Keratinocyte (primary cell): ENCODE results near the gene OTOA. TPM values are rescaled to one million over a fixed set of nuclear protein-coding genes. Genes with fewer than 3 reads are reported as not detected.
"Not testable (repeated sequence)": the region's sequence is repeated elsewhere in the genome, so short reads cannot be mapped to it uniquely, and the experiment has no call there.

Experiments
- DNase-seq: peaks from one replicate; pipeline ENCODE4 v3.0.0-alpha.2; 2011; ENCODE audit warnings: low read depth, missing footprints, low spot score
- FAIRE-seq: peaks from 2 replicates; lab custom pipeline; 2011; peaks lifted over from hg19 to GRCh38; lab: Jason Lieb, UNC
- H2AFZ ChIP-seq: 2 replicates; pipeline ENCODE4 v1.6.0; 2012; ENCODE audit warnings: low read length, control low read depth, inconsistent platforms; ENCODE audit not compliant: control insufficient read depth
- H3K27ac ChIP-seq: 2 replicates; pipeline ENCODE4 v1.5.1; 2011; ENCODE audit warnings: low read length; ENCODE audit not compliant: control insufficient read depth, insufficient read depth
- H3K27me3 ChIP-seq: 3 replicates; pipeline ENCODE4 v1.6.0; 2011; ENCODE audit warnings: low read length; ENCODE audit not compliant: control insufficient read depth, insufficient read depth; ENCODE audit errors: extremely low read depth
- H3K36me3 ChIP-seq, 2 experiments: 2 replicates in 1 of 2; 3 replicates in 1 of 2; pipeline ENCODE4 v1.5.1; 2011; ENCODE audit warnings: low read length in 2 of 2, mild to moderate bottlenecking in 1 of 2; ENCODE audit not compliant: control insufficient read depth in 2 of 2, insufficient read depth in 2 of 2; ENCODE audit errors: extremely low read depth in 1 of 2
- H3K4me1 ChIP-seq: 3 replicates; pipeline ENCODE4 v1.5.1; 2011; ENCODE audit warnings: low read length; ENCODE audit not compliant: control insufficient read depth, insufficient read depth; ENCODE audit errors: extremely low read depth
- H3K4me2 ChIP-seq: 3 replicates; pipeline ENCODE4 v1.6.0; 2011; ENCODE audit warnings: low read depth, low read length; ENCODE audit not compliant: control insufficient read depth, insufficient read depth; ENCODE audit errors: extremely low read depth
- H3K4me3 ChIP-seq, 3 experiments: fragments of 200-600 bp in 1 of 3; sonication (generic) in 1 of 3; 2 replicates in 2 of 3; 3 replicates in 1 of 3; pipeline ENCODE4 v1.5.1; 2011 to 2016; ENCODE audit warnings: low read length in 3 of 3, mild to moderate bottlenecking in 3 of 3, control low read depth in 2 of 3, inconsistent platforms in 1 of 3, low read depth in 1 of 3, mixed read lengths in 1 of 3, mixed run types in 1 of 3, moderate library complexity in 1 of 3; ENCODE audit not compliant: control insufficient read depth in 2 of 3, insufficient read depth in 2 of 3; ENCODE audit errors: extremely low read depth in 1 of 3
- H3K79me2 ChIP-seq: 2 replicates; pipeline ENCODE4 v1.6.0; 2012; ENCODE audit warnings: low read length; ENCODE audit not compliant: control insufficient read depth, insufficient read depth
- H3K9ac ChIP-seq: 3 replicates; pipeline ENCODE4 v1.6.0; 2011; ENCODE audit warnings: low read length; ENCODE audit not compliant: control insufficient read depth, insufficient read depth; ENCODE audit errors: extremely low read depth
- H3K9me1 ChIP-seq: 3 replicates; pipeline ENCODE4 v1.6.0; 2011; ENCODE audit warnings: low read length; ENCODE audit not compliant: control insufficient read depth, insufficient read depth; ENCODE audit errors: extremely low read depth
- H3K9me3 ChIP-seq: 2 replicates; pipeline ENCODE4 v1.5.1; 2012; ENCODE audit warnings: low read depth, low read length; ENCODE audit not compliant: control insufficient read depth
- H4K20me1 ChIP-seq: 3 replicates; pipeline ENCODE4 v1.6.0; 2011; ENCODE audit warnings: low read length; ENCODE audit not compliant: control insufficient read depth, insufficient read depth; ENCODE audit errors: extremely low read depth
- dilution Hi-C: fragments of 300-500 bp; cut with MboI; formaldehyde crosslinking; loops from one replicate; pipeline ENCODE4 v1.7.0; 2020; ENCODE audit warnings: low sequenced_read_pairs; ENCODE audit not compliant: extremely low pct_ligation_motif_present
- polyA plus RNA-seq, 5 experiments: library from polyadenylated mRNA; depleted of rRNA in 3 of 5; stranded (reverse) in 3 of 5; stranded (forward) in 1 of 5; unstranded in 1 of 5; fragments of >200 nt; gene quantifications; 1 replicate in 1 of 5; 2 replicates in 3 of 5; 3 replicates in 1 of 5; pipeline versions ENCODE4 v1.2.1 to v1.2.3, GENCODE V29; 2011 to 2012; ENCODE audit warnings: missing spikeins in 2 of 5, low read depth in 1 of 5, low replicate concordance in 1 of 5

The OTOA gene
- polyA plus RNA-seq, 1 donor (not counting 4 experiments of a cell fraction or from before 2014, with no cell fraction given): not detected

- not testable (repeated sequence) for H3K27ac ChIP-seq, H3K36me3 ChIP-seq, FAIRE-seq
These were observed 93.4 kb downstream of the OTOA start for GRCh38 chr16:21757080-21757671.

GRCh38 chr16:21768280-21768679 lies 104.5 kb downstream of the OTOA start:
- H3K4me2 ChIP-seq, H3K27ac ChIP-seq, dilution Hi-C loops, H3K4me1 ChIP-seq, H3K9ac ChIP-seq, DNase-seq, H3K9me3 ChIP-seq, H3K4me3 ChIP-seq, H3K27me3 ChIP-seq, H3K9me1 ChIP-seq, H3K79me2 ChIP-seq, H4K20me1 ChIP-seq, H2AFZ ChIP-seq, H3K36me3 ChIP-seq: not testable (repeated sequence)
- peak; percentile 13 for FAIRE-seq

More at GRCh38 chr16:21757080-21757671, 93.4 kb downstream of the OTOA start:
- H3K4me3 ChIP-seq, H3K27me3 ChIP-seq, DNase-seq, H4K20me1 ChIP-seq, H3K9ac ChIP-seq, H3K79me2 ChIP-seq, H3K9me3 ChIP-seq, H3K9me1 ChIP-seq, H2AFZ ChIP-seq, dilution Hi-C loops, H3K4me2 ChIP-seq, H3K4me1 ChIP-seq: not testable (repeated sequence)

GRCh38 chr16:21768810-21769209 lies 105.0 kb downstream of the OTOA start:
- H3K9ac ChIP-seq, H3K4me2 ChIP-seq, H3K27ac ChIP-seq, H3K9me3 ChIP-seq, H3K4me3 ChIP-seq, H3K9me1 ChIP-seq, dilution Hi-C loops, H3K4me1 ChIP-seq, H3K79me2 ChIP-seq, DNase-seq, FAIRE-seq, H3K36me3 ChIP-seq, H3K27me3 ChIP-seq, H2AFZ ChIP-seq, H4K20me1 ChIP-seq: not testable (repeated sequence)

DNA sequence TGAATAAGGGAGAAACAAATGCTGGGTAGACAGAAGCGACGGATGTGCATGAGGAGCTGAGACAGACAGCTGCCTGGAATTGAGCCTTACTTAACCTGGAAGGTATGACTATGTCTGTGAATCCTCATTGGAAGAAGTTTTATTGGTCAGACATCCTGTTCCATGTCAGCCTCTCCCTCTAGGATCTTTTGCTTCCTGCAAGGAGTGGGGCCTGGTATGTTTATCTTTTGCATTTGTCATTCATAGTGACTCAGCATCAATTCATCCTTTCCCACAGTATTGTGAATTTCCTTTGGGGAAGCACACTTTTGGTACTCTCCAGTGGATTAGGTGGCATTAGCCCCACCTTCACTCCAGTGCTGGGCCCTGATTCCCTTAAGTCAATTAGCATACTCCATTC lies 105.5 kb downstream of the OTOA start:
- H3K4me2 ChIP-seq: not testable (repeated sequence)

DNA sequence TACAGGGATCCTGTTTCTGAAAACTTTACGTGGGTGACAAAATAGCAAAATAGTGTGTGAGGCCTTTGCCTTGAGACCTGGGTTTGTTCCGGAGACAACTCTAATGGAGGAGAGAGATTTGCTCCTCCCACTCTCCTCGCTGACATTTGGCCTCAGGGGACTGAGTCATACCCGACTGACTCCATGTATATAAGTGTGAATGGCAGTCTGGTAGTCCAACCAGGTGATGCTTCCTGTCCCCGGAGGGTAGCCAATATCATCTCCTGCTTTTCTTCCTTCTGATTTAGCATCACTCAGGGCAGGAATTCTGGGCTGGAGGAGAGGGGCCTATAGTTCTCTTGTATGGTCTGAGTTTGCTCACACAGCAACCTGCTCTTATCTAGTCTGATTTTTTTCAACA lies 106.8 kb downstream of the OTOA start:
- H3K4me1 ChIP-seq, H3K9me1 ChIP-seq, H3K27me3 ChIP-seq, H4K20me1 ChIP-seq, dilution Hi-C loops, H3K4me2 ChIP-seq, DNase-seq, H3K36me3 ChIP-seq, H3K9ac ChIP-seq, H3K79me2 ChIP-seq, H3K4me3 ChIP-seq, H3K9me3 ChIP-seq, H2AFZ ChIP-seq: not testable (repeated sequence)
- peak; percentile 100 for FAIRE-seq
- H3K27ac ChIP-seq: peak overlapping the region; percentile 36

More for the DNA sequence above, 105.5 kb downstream of the OTOA start:
- H3K9ac ChIP-seq, H3K9me3 ChIP-seq, H3K4me1 ChIP-seq, H3K27ac ChIP-seq, H3K27me3 ChIP-seq, H3K9me1 ChIP-seq, H3K4me3 ChIP-seq, H3K36me3 ChIP-seq, H4K20me1 ChIP-seq, dilution Hi-C loops, H2AFZ ChIP-seq, H3K79me2 ChIP-seq: not testable (repeated sequence)
- FAIRE-seq: peak; percentile 99
- DNase-seq: peak; percentile 83
